Spleen (tissue), 7 donors: ENCODE measurements around the gene SYCP2.

Source experiments
- POLR2A ChIP-seq, 3 donors: fragments of 450-650 bp; IDR thresholded peaks; one replicate each; pipeline ENCODE4 v1.5.1; 2017; ENCODE audit warnings: antibody characterized with exemption in 3 of 3, mild to moderate bottlenecking in 1 of 3
- POLR2AphosphoS5 ChIP-seq, 3 donors: sonication (generic); formaldehyde crosslinking; IDR thresholded peaks; one replicate each; pipeline ENCODE4 v1.5.1; 2017; ENCODE audit warnings: antibody characterized with exemption in 3 of 3
- TF ChIP-seq, protein P1 (sequence below), 11 experiments: fragments of 200-600 bp in 7 of 11; fragments of 450-650 bp in 4 of 11; sonication (generic) in 4 of 11; IDR thresholded peaks in 8 of 11; conservative IDR thresholded peaks in 3 of 11; 1 replicate in 7 of 11; 2 replicates in 4 of 11; pipeline versions ENCODE4 v1.4.0 to v1.8.0; 2016 to 2021; ENCODE audit warnings: antibody characterized with exemption in 11 of 11, inconsistent platforms in 4 of 11, mild to moderate bottlenecking in 1 of 11
- donor health status: DM: no; HTN: no; CAD: no; lungs with moderate emphysema.
- donor health status: DM: no; HTN: no; CAD: no.
- donor health status: DM: no; HTN: no; CAD: no.

DNA sequence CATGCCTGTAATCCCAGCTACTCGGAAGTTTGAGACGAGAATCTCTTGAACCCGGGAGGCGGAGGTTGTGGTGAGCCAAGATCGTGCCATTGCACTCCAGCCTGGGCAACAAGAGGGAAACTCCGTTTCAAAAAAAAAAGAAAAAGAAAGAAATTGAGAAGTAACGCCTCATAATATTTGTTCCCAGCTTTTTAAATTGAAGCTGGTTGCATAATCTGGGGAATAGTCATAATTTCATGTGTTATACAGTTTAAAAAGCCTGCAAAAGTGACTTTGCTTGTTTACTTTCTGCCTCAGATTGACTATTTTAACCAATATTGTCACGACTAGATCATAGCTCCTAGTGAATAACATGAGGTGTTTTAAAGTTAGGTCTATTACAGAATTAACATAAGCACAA is 13.9 kb upstream of the SYCP2 start:
- TF ChIP-seq POLR2AphosphoS5 (IDR thresholded peaks at IDR 0.05), result no peak
- TF ChIP-seq, protein P1, sequence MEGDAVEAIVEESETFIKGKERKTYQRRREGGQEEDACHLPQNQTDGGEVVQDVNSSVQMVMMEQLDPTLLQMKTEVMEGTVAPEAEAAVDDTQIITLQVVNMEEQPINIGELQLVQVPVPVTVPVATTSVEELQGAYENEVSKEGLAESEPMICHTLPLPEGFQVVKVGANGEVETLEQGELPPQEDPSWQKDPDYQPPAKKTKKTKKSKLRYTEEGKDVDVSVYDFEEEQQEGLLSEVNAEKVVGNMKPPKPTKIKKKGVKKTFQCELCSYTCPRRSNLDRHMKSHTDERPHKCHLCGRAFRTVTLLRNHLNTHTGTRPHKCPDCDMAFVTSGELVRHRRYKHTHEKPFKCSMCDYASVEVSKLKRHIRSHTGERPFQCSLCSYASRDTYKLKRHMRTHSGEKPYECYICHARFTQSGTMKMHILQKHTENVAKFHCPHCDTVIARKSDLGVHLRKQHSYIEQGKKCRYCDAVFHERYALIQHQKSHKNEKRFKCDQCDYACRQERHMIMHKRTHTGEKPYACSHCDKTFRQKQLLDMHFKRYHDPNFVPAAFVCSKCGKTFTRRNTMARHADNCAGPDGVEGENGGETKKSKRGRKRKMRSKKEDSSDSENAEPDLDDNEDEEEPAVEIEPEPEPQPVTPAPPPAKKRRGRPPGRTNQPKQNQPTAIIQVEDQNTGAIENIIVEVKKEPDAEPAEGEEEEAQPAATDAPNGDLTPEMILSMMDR (IDR thresholded peaks at IDR 0.05 in 8 of 11, conservative IDR thresholded peaks at IDR 0.05 in 3 of 11), result no peak
- TF ChIP-seq POLR2A (IDR thresholded peaks at IDR 0.05), result no peak
